HG02884 (cell line): ENCODE results near the gene AGRN.
"Not testable (repeated sequence)": the region's sequence is repeated elsewhere in the genome, so short reads cannot be mapped to it uniquely, and the experiment has no call there.

ENCODE experiments used
- ATAC-seq: cut with Tn5 transposase; IDR thresholded peaks from one replicate; pipeline ENCODE4 v1.9.1; 2021; ENCODE audit warnings: mild to moderate bottlenecking, moderate library complexity; ENCODE audit not compliant: unreplicated experiment

AGRN gene

GRCh38 chr1:999725-1000356, 20.1 kb upstream of the AGRN start, which contains the start of gene HES4:
Gene HES4, minus strand, starts transcription at chr1:1000097. Its CDS starts 124 bp downstream, at chr1:999973.
- no peak for ATAC-seq

GRCh38 chr1:1000357-1001056, 19.4 kb upstream of the AGRN start:
- ATAC-seq, result no peak

- no peak for ATAC-seq
These were observed 18.7 kb upstream of the AGRN start for GRCh38 chr1:1001057-1001783.

GRCh38 chr1:1003618-1004419, 16.1 kb upstream of the AGRN start:
- no peak for ATAC-seq

GRCh38 chr1:1004420-1004779, 15.5 kb upstream of the AGRN start:
- ATAC-seq, result no peak

GRCh38 chr1:1004780-1005697, 14.9 kb upstream of the AGRN start:
- ATAC-seq, result no peak

GRCh38 chr1:1005774-1006304, 14.1 kb upstream of the AGRN start:
- no peak for ATAC-seq

GRCh38 chr1:1006305-1007159, 13.4 kb upstream of the AGRN start:
- no peak for ATAC-seq

- ATAC-seq, result not testable (repeated sequence)
These were observed 9.8 kb upstream of the AGRN start for GRCh38 chr1:1010131-1010530.

- ATAC-seq, result no peak
These were observed 8.4 kb upstream of the AGRN start for GRCh38 chr1:1011396-1011949.

GRCh38 chr1:1012736-1013104, 7.2 kb upstream of the AGRN start:
- ATAC-seq, result peak; percentile 16

GRCh38 chr1:1013105-1013921, 6.6 kb upstream of the AGRN start, which contains the start of gene ISG15:
Gene ISG15, plus strand, starts transcription at chr1:1013497. Its CDS starts 77 bp downstream, at chr1:1013574.
- peak; percentile 70 for ATAC-seq

- ATAC-seq, result no peak
These were observed 5.8 kb upstream of the AGRN start for GRCh38 chr1:1013922-1014648.

GRCh38 chr1:1014799-1015681, 4.9 kb upstream of the AGRN start:
- no peak for ATAC-seq

GRCh38 chr1:1017397-1018320, 2.3 kb upstream of the AGRN start:
- ATAC-seq, result not testable (repeated sequence)
